Heart right ventricle (tissue), 16 donors: ENCODE results near the gene ZBTB46. TPM values are rescaled to one million over a fixed set of nuclear protein-coding genes. Genes with fewer than 3 reads are reported as not detected.

ENCODE experiments used
- ATAC-seq, 8 donors: fragments of 200-7000 bp; cut with Tn5 transposase; one replicate each; pipeline ENCODE4 v1.9.1; 2020; ENCODE audit warnings: mild to moderate bottlenecking in 8 of 8, moderate library complexity in 8 of 8, moderate number of reproducible peaks in 1 of 8
- DNase-seq, 2 donors: peaks; one replicate each; pipeline ENCODE4 v3.0.0-alpha.2; 2020
- H3K27ac ChIP-seq, 10 donors: fragments of 200-600 bp; sonication (generic) in 2 of 10; one replicate each; pipeline versions ENCODE4 v1.5.0 to v1.8.0; 2020 to 2022; ENCODE audit warnings: mild to moderate bottlenecking in 3 of 10
- H3K27me3 ChIP-seq, 7 donors: fragments of 200-600 bp; one replicate each; pipeline ENCODE4 v1.8.0; 2021 to 2022; ENCODE audit warnings: mild to moderate bottlenecking in 2 of 7
- H3K36me3 ChIP-seq, 9 donors: fragments of 200-600 bp; sonication (generic) in 1 of 9; one replicate each; pipeline versions ENCODE4 v1.5.0 to v1.8.0; 2020 to 2022; ENCODE audit warnings: mild to moderate bottlenecking in 2 of 9
- H3K4me1 ChIP-seq, 9 donors: fragments of 200-600 bp; sonication (generic) in 1 of 9; one replicate each; pipeline versions ENCODE4 v1.5.0 to v1.8.0; 2020 to 2022; ENCODE audit warnings: mild to moderate bottlenecking in 4 of 9
- H3K4me3 ChIP-seq, 10 donors: fragments of 200-600 bp; sonication (generic) in 2 of 10; one replicate each; pipeline versions ENCODE4 v1.5.0 to v1.8.0; 2020 to 2022; ENCODE audit warnings: mild to moderate bottlenecking in 7 of 10, moderate library complexity in 2 of 10
- H3K9me3 ChIP-seq, 11 donors: fragments of 200-600 bp in 10 of 11; sonication (generic) in 2 of 11; one replicate each; pipeline versions ENCODE4 v1.5.0 to v1.8.0; 2013 to 2022; ENCODE audit warnings: mild to moderate bottlenecking in 2 of 11, control low read depth in 1 of 11, moderate library complexity in 1 of 11
- WGBS, 2 donors: extraction: QIAGEN DNeasy Blood & Tissue Kit; methylation state at CpG; one replicate each; pipeline ENCODE4 v1.1.7; 2013; ENCODE audit warnings: inconsistent platforms in 1 of 2; 5-methylcytosine and 5-hydroxymethylcytosine counted together
- intact Hi-C, 10 donors: fragments of 100-400 bp; cut with DNase I; formaldehyde crosslinking; loops; one replicate each; pipeline versions ENCODE4 v1.11.1 to v1.14.2; 2022
- polyA plus RNA-seq, 2 donors: library from polyadenylated mRNA; stranded (reverse); fragments of 200-250 nt; gene quantifications; one replicate each; pipeline ENCODE4 v1.2.3, GENCODE V29; 2013
- total RNA-seq, 10 donors: library from RNA; stranded (reverse); fragmentation: NEBNext Ultra II Directional in 3 of 10; extraction: Animal tissue kit (Norgen Biotek cat#: 25700) in 3 of 10; gene quantifications; one replicate each; pipeline versions ENCODE4 v1.2.1 to v1.2.4, GENCODE V29; 2021 to 2023
- TF ChIP-seq, protein P1 (sequence below), 9 donors: fragments of 200-600 bp; sonication (generic) in 2 of 9; IDR thresholded peaks; one replicate each; pipeline versions ENCODE4 v1.5.0 to v1.8.0; 2021 to 2022; ENCODE audit warnings: antibody characterized with exemption in 9 of 9, mild to moderate bottlenecking in 5 of 9, moderate library complexity in 1 of 9
- donor health status: Arrhythmogenic right ventricular cardiomyopathy.
- donor health status: ischemic (EF 13 %, LVEDD 7.1; RV severe dilation, severe dysfunction).
- donor health status: healthy with polysubstance abuse.
- donor health status: DM: no; HTN: yes; CAD: no.
- donor health status: DM: no; HTN: no; CAD: no.
- donor health status: ischemic (EF 25% LVEDD 6.9; RV normal size, moderate dysfunction).
- donor health status: ischemic (EF 25% LVEDD 5.7; RV mildly dilated, moderate dysfunction).
- donor health status: healthy.
- donor health status: DM: yes; HTN: yes; CAD: no.
- donor health status: Ischemic cardiomyopathy.
- donor health status: ischemic (EF 35%, LVEDD 5.7; RV mildly dilated, moderate dysfunction).
- donor health status: nonischemic (EF 11% LVEDD 7.7; RV severe dilation, severe dysfunction).
- donor health status: DM: yes; HTN: yes; CAD: no.
- donor health status: PGD.
- donor health status: ischemic (EF 29% LVEDD 5.4; RV normal size, mild dysfunction).
- donor health status: nonischemic (EF 23%, LVEDD 6.1; RV moderate dilation, normal function).

ZBTB46 gene
- total and polyA plus RNA-seq, 12 donors: 5.6 to 25.4 (median 14.4) TPM

GRCh38 chr20:63863021-63863797, 32.1 kb upstream of the ZBTB46 start:
- Histone ChIP-seq H3K4me1 (peaks cover 13 to 77% (median 50%) of the 10 kb centered on the region in 9 donors), H3K9me3 (no peaks in the 10 kb centered on the region), H3K27me3 (no peaks in the 10 kb centered on the region), H3K27ac (peak overlapping the region; percentile 51 to 98 (median 94)), H3K4me3 (peak overlapping the region in 9 of 10 donors; percentile 74 to 97 (median 88)), H3K36me3 (peaks cover 0 to 22% (median under 1%) of the 10 kb centered on the region in 9 donors)
- TF ChIP-seq, protein P1, sequence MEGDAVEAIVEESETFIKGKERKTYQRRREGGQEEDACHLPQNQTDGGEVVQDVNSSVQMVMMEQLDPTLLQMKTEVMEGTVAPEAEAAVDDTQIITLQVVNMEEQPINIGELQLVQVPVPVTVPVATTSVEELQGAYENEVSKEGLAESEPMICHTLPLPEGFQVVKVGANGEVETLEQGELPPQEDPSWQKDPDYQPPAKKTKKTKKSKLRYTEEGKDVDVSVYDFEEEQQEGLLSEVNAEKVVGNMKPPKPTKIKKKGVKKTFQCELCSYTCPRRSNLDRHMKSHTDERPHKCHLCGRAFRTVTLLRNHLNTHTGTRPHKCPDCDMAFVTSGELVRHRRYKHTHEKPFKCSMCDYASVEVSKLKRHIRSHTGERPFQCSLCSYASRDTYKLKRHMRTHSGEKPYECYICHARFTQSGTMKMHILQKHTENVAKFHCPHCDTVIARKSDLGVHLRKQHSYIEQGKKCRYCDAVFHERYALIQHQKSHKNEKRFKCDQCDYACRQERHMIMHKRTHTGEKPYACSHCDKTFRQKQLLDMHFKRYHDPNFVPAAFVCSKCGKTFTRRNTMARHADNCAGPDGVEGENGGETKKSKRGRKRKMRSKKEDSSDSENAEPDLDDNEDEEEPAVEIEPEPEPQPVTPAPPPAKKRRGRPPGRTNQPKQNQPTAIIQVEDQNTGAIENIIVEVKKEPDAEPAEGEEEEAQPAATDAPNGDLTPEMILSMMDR (IDR thresholded peaks at IDR 0.05): no peak
- WGBS, 2 donors: 84% methylated on average over 17 to 18 of the region's 18 CpGs
- intact Hi-C loops: loop anchor here in 9 of 10 donors (5.0 to 10.0 kb wide), 7 partner anchors 36 to 328 kb away; partner anchors contain the start of genes PTK6 (in 3 of the 9), GMEB2 (in 2 of the 9), ARFRP1 (in 1 of the 9) and ZGPAT (in 1 of the 9)
- ATAC-seq: no peak
- peak in 1 of 2 donors; percentile 4 for DNase-seq

- intact Hi-C loops: loop anchor here in 9 of 10 donors (5.0 to 10.0 kb wide), 7 partner anchors 35 to 327 kb away; partner anchors contain the start of genes PTK6 (in 3 of the 9), GMEB2 (in 2 of the 9), ARFRP1 (in 1 of the 9) and ZGPAT (in 1 of the 9)
- DNase-seq (no peak), ATAC-seq (no peak)
Measured at GRCh38 chr20:63861981-63862901, 31.2 kb upstream of the ZBTB46 start.

DNA sequence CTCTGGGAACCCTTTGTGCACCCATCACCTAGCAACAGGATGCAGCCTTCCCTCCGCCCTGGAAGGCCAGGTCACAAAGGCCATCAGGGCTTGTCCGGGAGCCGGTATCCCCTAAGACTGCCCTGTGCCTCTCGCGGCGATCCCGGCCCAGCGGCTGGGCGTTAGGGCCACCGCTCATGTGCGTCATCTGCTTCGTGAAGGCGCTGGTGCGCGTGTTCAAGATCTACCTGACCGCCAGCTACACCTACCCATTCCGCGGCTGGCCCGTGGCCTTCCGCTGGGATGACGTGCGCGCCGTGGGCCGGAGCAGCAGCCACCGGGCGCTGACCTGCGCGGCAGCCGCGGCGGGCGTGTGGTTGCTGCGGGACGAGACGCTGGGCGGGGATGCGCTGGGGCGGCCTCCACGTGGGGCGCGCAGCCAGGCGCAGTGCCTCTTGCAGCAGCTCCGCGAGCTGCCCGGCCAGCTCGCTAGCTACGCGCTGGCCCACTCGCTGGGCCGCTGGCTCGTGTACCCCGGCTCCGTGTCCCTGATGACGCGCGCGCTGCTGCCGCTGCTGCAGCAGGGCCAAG, 30.4 kb upstream of the ZBTB46 start, which contains the start of gene ABHD16B:
Gene ABHD16B (plus strand): TSS at position 134 of the 570 bp plus-strand sequence. CDS start 43 bp downstream, at position 177.
- TF ChIP-seq, protein P1 (IDR thresholded peaks at IDR 0.05): no peak
- Histone ChIP-seq H3K4me1 (peaks cover 21 to 75% (median 62%) of the 10 kb centered on the region in 9 donors), H3K27me3 (no peaks in the 10 kb centered on the region), H3K9me3 (no peaks in the 10 kb centered on the region), H3K4me3 (no peak within 1 kb of the TSS), H3K27ac (peak within 1 kb of the TSS in 8 of 10 donors; percentile 41 to 91 (median 63)), H3K36me3 (peaks cover 0 to 16% (median 0%) of the 10 kb centered on the region in 9 donors)
- 95 to 97% methylated on average over 57 to 59 of the region's 59 CpGs for WGBS, 2 donors
- ATAC-seq: no peak
- intact Hi-C loops: loop anchor here in 9 of 10 donors (5.0 to 10.0 kb wide), 7 partner anchors 34 to 327 kb away; partner anchors contain the start of genes PTK6 (in 3 of the 9), GMEB2 (in 2 of the 9), ARFRP1 (in 1 of the 9) and ZGPAT (in 1 of the 9)
- no peak for DNase-seq

More at GRCh38 chr20:63861981-63862901, 31.2 kb upstream of the ZBTB46 start:
- TF ChIP-seq, protein P1 (IDR thresholded peaks at IDR 0.05): no peak
- Histone ChIP-seq H3K4me1 (peaks cover 21 to 77% (median 59%) of the 10 kb centered on the region in 9 donors), H3K36me3 (peaks cover 0 to 16% (median 0%) of the 10 kb centered on the region in 9 donors), H3K27ac (peak overlapping the region in 1 of 10 donors; percentile 98), H3K4me3 (no peak overlapping the region), H3K27me3 (no peaks in the 10 kb centered on the region), H3K9me3 (no peaks in the 10 kb centered on the region)
- 97% methylated on average over 93 to 95 of the region's 95 CpGs for WGBS, 2 donors
